ENCODE measurements around the gene SPOPL. TPM values are rescaled to one million over a fixed set of nuclear protein-coding genes. Genes with fewer than 3 reads are reported as not detected.

SPOPL gene
- total RNA-seq, 4 donors from 2014 or later = 25.4 to 1,178 (median 36.7) TPM

DNA sequence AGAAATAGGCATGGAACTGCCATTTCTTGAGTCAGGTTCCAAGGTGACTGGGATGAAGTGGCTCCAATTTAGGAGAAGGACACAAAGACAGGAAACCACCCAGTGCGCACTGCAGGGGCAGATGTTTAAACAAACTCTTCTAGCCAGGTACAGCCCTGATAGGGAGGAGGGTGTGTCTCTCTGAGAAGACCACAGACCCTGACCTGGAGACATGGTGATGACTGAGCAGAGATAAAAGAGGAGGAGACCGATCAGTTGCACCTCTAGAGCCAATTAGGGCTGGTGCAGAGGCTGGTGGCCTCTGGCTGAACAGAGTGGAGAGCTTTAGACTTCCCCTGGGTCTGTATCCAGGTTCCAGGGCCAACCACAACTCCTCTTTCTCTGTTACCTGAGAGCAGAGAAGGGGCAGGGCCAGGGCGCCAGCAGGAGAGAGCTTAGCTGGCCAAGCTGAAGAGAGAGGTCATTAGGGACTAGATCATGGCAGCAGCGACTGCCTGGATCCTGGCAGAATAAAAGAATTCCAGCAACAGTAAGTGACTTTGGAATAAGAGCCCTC is 5.4 kb upstream of the SPOPL start:
- Histone ChIP-seq H3K36me3 (no peaks in the 10 kb centered on the region), H3K4me1 (peaks cover 4 to 14% (median 6%) of the 10 kb centered on the region in 4 donors), H3K9me3 (no peaks in the 10 kb centered on the region), H3K27me3 (no peaks in the 10 kb centered on the region), H3K27ac (no peak overlapping the region), H3K4me3 (no peak overlapping the region)
- in situ Hi-C loops (cut with MboI; ENCODE audit: low pct_ligation_motif_present in 1 of 4, low pct_unique_long_range_greater_than_20kb in 1 of 4, low sequenced_read_pairs in 3 of 4) = no loop called here
- no peak for DNase-seq
- 82% methylated on average over 4 of the region's 4 CpGs; no CpG with 5 or more reads in 1 of the 2 donors for WGBS, 2 donors (ENCODE audit: low coverage in 1 of 2)
- TF ChIP-seq EP300 (IDR thresholded peaks at IDR 0.05; ENCODE audit: low read depth) = no peak
- TF ChIP-seq POLR2AphosphoS5 (IDR thresholded peaks at IDR 0.05) = no peak
- TF ChIP-seq CTCF (IDR thresholded peaks at IDR 0.05) = no peak
- TF ChIP-seq POLR2A (IDR thresholded peaks at IDR 0.05) = no peak
- intact Hi-C loops (cut with DNase I; ENCODE audit: low total_unique reads) = no loop called here

- no peak for DNase-seq
- WGBS, 2 donors (ENCODE audit: low coverage in 1 of 2) = 100% methylated on average over 2 to 4 of the region's 4 CpGs
- in situ Hi-C loops (cut with MboI; ENCODE audit: low pct_ligation_motif_present in 1 of 4, low pct_unique_long_range_greater_than_20kb in 1 of 4, low sequenced_read_pairs in 3 of 4) = no loop called here
- Histone ChIP-seq H3K9me3 (no peaks in the 10 kb centered on the region), H3K27me3 (no peaks in the 10 kb centered on the region), H3K36me3 (no peaks in the 10 kb centered on the region), H3K4me3 (no peak overlapping the region), H3K27ac (no peak overlapping the region), H3K4me1 (peaks cover 4 to 11% (median 6%) of the 10 kb centered on the region in 4 donors)
- TF ChIP-seq POLR2AphosphoS5 (IDR thresholded peaks at IDR 0.05) (no peak), CTCF (IDR thresholded peaks at IDR 0.05) (no peak), EP300 (IDR thresholded peaks at IDR 0.05; ENCODE audit: low read depth) (no peak), POLR2A (IDR thresholded peaks at IDR 0.05) (no peak)
- intact Hi-C loops (cut with DNase I; ENCODE audit: low total_unique reads) = no loop called here
Observed at GRCh38 chr2:138497294-138497693, 4.3 kb upstream of the SPOPL start.

DNA sequence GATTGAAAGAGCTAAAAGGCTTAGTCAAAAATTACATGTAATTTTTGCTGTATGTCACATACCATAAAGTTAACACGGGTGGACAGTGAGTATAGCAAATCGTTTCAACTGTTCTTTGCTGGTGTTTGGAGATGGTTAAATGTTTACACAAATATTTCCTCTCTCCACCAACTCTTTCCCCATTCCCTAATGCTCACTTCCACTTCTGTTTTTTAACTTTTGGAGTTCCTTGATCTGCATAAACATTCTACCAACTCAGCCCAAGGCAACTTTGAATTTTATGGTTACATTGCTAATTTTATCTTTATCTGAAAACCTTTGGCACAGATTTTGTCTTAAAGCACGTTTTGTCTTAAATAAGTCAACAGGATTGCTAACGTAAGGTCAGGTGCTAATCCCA is 1.9 kb upstream of the SPOPL start:
- intact Hi-C loops (cut with DNase I; ENCODE audit: low total_unique reads) (no loop called here), in situ Hi-C loops (cut with MboI; ENCODE audit: low pct_ligation_motif_present in 1 of 4, low pct_unique_long_range_greater_than_20kb in 1 of 4, low sequenced_read_pairs in 3 of 4) (no loop called here)
- Histone ChIP-seq H3K9me3 (no peaks in the 10 kb centered on the region), H3K27ac (no peak overlapping the region), H3K27me3 (no peaks in the 10 kb centered on the region), H3K36me3 (no peaks in the 10 kb centered on the region), H3K4me3 (no peak overlapping the region), H3K4me1 (peaks cover 15 to 32% (median 27%) of the 10 kb centered on the region in 4 donors)
- TF ChIP-seq POLR2A (IDR thresholded peaks at IDR 0.05) (no peak), CTCF (IDR thresholded peaks at IDR 0.05) (no peak), EP300 (IDR thresholded peaks at IDR 0.05; ENCODE audit: low read depth) (no peak), POLR2AphosphoS5 (IDR thresholded peaks at IDR 0.05) (no peak)
- no peak for DNase-seq
- WGBS, 2 donors (ENCODE audit: low coverage in 1 of 2) = 64 to 78% methylated on average over 3 to 4 of the region's 4 CpGs

- 39 to 41% methylated on average over 14 to 19 of the region's 20 CpGs for WGBS, 2 donors (ENCODE audit: low coverage in 1 of 2)
Observed at GRCh38 chr2:138500592-138501424, 762 bp upstream of the SPOPL start.

More at GRCh38 chr2:138500592-138501424, 762 bp upstream of the SPOPL start:
- peak overlapping the region; percentile 26 to 89 (median 82) for H3K4me3 ChIP-seq
- intact Hi-C loops (cut with DNase I; ENCODE audit: low total_unique reads) = no loop called here
- H3K9me3 ChIP-seq = no peaks in the 10 kb centered on the region
- H3K27me3 ChIP-seq = no peaks in the 10 kb centered on the region
- H3K27ac ChIP-seq = peak overlapping the region; percentile 90 to 96 (median 94)
- H3K4me1 ChIP-seq = peaks cover 16 to 44% (median 35%) of the 10 kb centered on the region in 4 donors
- peak; percentile 31 for DNase-seq
- in situ Hi-C loops (cut with MboI; ENCODE audit: low pct_ligation_motif_present in 1 of 4, low pct_unique_long_range_greater_than_20kb in 1 of 4, low sequenced_read_pairs in 3 of 4) = no loop called here
- no peak for TF ChIP-seq POLR2A (IDR thresholded peaks at IDR 0.05)
- TF ChIP-seq CTCF (IDR thresholded peaks at IDR 0.05) = no peak
- TF ChIP-seq EP300 (IDR thresholded peaks at IDR 0.05; ENCODE audit: low read depth) = no peak
- no peak for TF ChIP-seq POLR2AphosphoS5 (IDR thresholded peaks at IDR 0.05)
- H3K36me3 ChIP-seq = no peaks in the 10 kb centered on the region

Data from transverse colon (tissue), 4 donors.